ENCODE measurements around the gene PRELID2. TPM values are rescaled to one million over a fixed set of nuclear protein-coding genes. Genes with fewer than 3 reads are reported as not detected.
"Not testable (repeated sequence)": the region's sequence is repeated elsewhere in the genome, so short reads cannot be mapped to it uniquely, and the experiment has no call there.

The PRELID2 gene
- total and polyA plus RNA-seq, 2 donors (not counting 3 experiments of a cell fraction or from before 2014, with no cell fraction given): 3.2 to 16.4 TPM

GRCh38 chr5:145737578-145737977 lies 97.6 kb downstream of the PRELID2 start:
- H3K4me2 ChIP-seq (ENCODE audit: insufficient read depth, low read length): no peak overlapping the region
- H3K9ac ChIP-seq (replicated peaks; ENCODE audit: extremely low read depth, insufficient read depth, low read length): no peak overlapping the region
- no peak overlapping the region for H3K4me3 ChIP-seq (replicated peaks in 1 of 3; ENCODE audit: insufficient read depth in 1 of 3, low read depth in 1 of 3, low read length in 3 of 3)
- H3K27me3 ChIP-seq (ENCODE audit: control insufficient read depth in 2 of 2, insufficient read depth in 2 of 2, low read length in 2 of 2): no peaks in the 10 kb centered on the region
- no TSS peak for BruUV-seq (replicated peaks)
- POLR2A ChIA-PET: no interaction called here
- no peaks in the 10 kb centered on the region for H3K36me3 ChIP-seq (ENCODE audit: control insufficient read depth in 2 of 2, extremely low read depth in 1 of 2, insufficient read depth in 2 of 2, low read length in 2 of 2)
- dilution Hi-C loops (cut with MboI; ENCODE audit: extremely low pct_ligation_motif_present, low sequenced_read_pairs) (no loop called here), intact Hi-C loops (cut with micrococcal nuclease) (no loop called here)
- FAIRE-seq (no peak), DNase-seq (ENCODE audit: low read depth, low spot score) (no peak)
- no peak overlapping the region for H3K27ac ChIP-seq (ENCODE audit: insufficient read depth, low read depth, low read length)
- no peaks in the 10 kb centered on the region for H4K20me1 ChIP-seq (replicated peaks; ENCODE audit: control insufficient read depth, extremely low read depth, insufficient read depth, low read length)
- H3K9me3 ChIP-seq (replicated peaks; ENCODE audit: control insufficient read depth, insufficient read depth, low read length): no peaks in the 10 kb centered on the region
- CTCF ChIA-PET: no interaction called here
- H3K79me2 ChIP-seq (ENCODE audit: control insufficient read depth, insufficient read depth, low read length): no peaks in the 10 kb centered on the region
- H3K9me1 ChIP-seq (replicated peaks; ENCODE audit: control insufficient read depth, extremely low read depth, insufficient read depth, low read length): no peaks in the 10 kb centered on the region
- no peaks in the 10 kb centered on the region for H3K4me1 ChIP-seq (ENCODE audit: control insufficient read depth, extremely low read depth, insufficient read depth, low read length)
- TF ChIP-seq JUN (IDR thresholded peaks at IDR 0.05; ENCODE audit: borderline replicate concordance, insufficient read depth, insufficient read length, low read depth) (no peak), MYC (IDR thresholded peaks at IDR 0.05; ENCODE audit: low read depth, low read length) (no peak), GATA2 (IDR thresholded peaks at IDR 0.05; ENCODE audit: insufficient read depth, insufficient read length, low read depth, low read length) (no peak), CTCF (IDR thresholded peaks at IDR 0.05; ENCODE audit: extremely low read depth in 1 of 2, insufficient read depth in 1 of 2, low read depth in 1 of 2, low read length in 2 of 2) (no peak), POLR2A (IDR thresholded peaks at IDR 0.05; ENCODE audit: low read depth, low read length) (no peak)
- H2AFZ ChIP-seq (ENCODE audit: low read depth, low read length): no peak overlapping the region

GRCh38 chr5:145729956-145730355 lies 105.2 kb downstream of the PRELID2 start:
- CTCF ChIA-PET: interaction anchor here (1.3 kb wide), 1 partner anchor 11 kb away, joined by 3 read pairs; no protein-coding TSS in a partner anchor
- POLR2A ChIA-PET; H4K20me1 ChIP-seq (replicated peaks; ENCODE audit: control insufficient read depth, extremely low read depth, insufficient read depth, low read length); H3K4me3 ChIP-seq (replicated peaks in 1 of 3; ENCODE audit: insufficient read depth in 1 of 3, low read depth in 1 of 3, low read length in 3 of 3); H3K36me3 ChIP-seq (ENCODE audit: control insufficient read depth in 2 of 2, extremely low read depth in 1 of 2, insufficient read depth in 2 of 2, low read length in 2 of 2); H3K27me3 ChIP-seq (ENCODE audit: control insufficient read depth in 2 of 2, insufficient read depth in 2 of 2, low read length in 2 of 2); H3K4me1 ChIP-seq (ENCODE audit: control insufficient read depth, extremely low read depth, insufficient read depth, low read length); BruUV-seq (replicated peaks); FAIRE-seq; H3K27ac ChIP-seq (ENCODE audit: insufficient read depth, low read depth, low read length); H3K79me2 ChIP-seq (ENCODE audit: control insufficient read depth, insufficient read depth, low read length); H3K9me3 ChIP-seq (replicated peaks; ENCODE audit: control insufficient read depth, insufficient read depth, low read length); H3K9ac ChIP-seq (replicated peaks; ENCODE audit: extremely low read depth, insufficient read depth, low read length); H3K9me1 ChIP-seq (replicated peaks; ENCODE audit: control insufficient read depth, extremely low read depth, insufficient read depth, low read length); dilution Hi-C loops (cut with MboI; ENCODE audit: extremely low pct_ligation_motif_present, low sequenced_read_pairs); H2AFZ ChIP-seq (ENCODE audit: low read depth, low read length); H3K4me2 ChIP-seq (ENCODE audit: insufficient read depth, low read length); DNase-seq (ENCODE audit: low read depth, low spot score); intact Hi-C loops (cut with micrococcal nuclease): not testable (repeated sequence)
